HL-60/S4 treated with retinoic acid at 250 ng/mL for 4 days and 3 days (cell line): ENCODE measurements around the gene EPN1.
"Not testable (repeated sequence)": the region's sequence is repeated elsewhere in the genome, so short reads cannot be mapped to it uniquely, and the experiment has no call there.

ENCODE experiments used
- in situ Hi-C: fragments of 300-500 bp; cut with MboI; formaldehyde crosslinking; loops from 2 replicates; pipeline ENCODE4 v1.7.0; 2022; ENCODE audit warnings: low sequenced_read_pairs

The EPN1 gene

GRCh38 chr19:55716531-55716930 is 41.5 kb downstream of the EPN1 start:
- in situ Hi-C loops: no loop called here

- in situ Hi-C loops: no loop called here
Observed at GRCh38 chr19:55717251-55717650, 42.2 kb downstream of the EPN1 start.

GRCh38 chr19:55717879-55718711 is 43.1 kb downstream of the EPN1 start:
- in situ Hi-C loops: not testable (repeated sequence)

- in situ Hi-C loops: no loop called here
Observed at GRCh38 chr19:55720214-55720746, 45.3 kb downstream of the EPN1 start.

- in situ Hi-C loops: no loop called here
Observed at GRCh38 chr19:55720801-55721200, 45.8 kb downstream of the EPN1 start.

- in situ Hi-C loops: no loop called here
Observed at GRCh38 chr19:55723491-55723890, 48.5 kb downstream of the EPN1 start.

GRCh38 chr19:55730378-55730777 is 55.4 kb downstream of the EPN1 start:
- in situ Hi-C loops: not testable (repeated sequence)

GRCh38 chr19:55738302-55738701 is 63.3 kb downstream of the EPN1 start, which contains the start of gene NLRP9:
NLRP9 (minus strand) TSS chr19:55738402; CDS start chr19:55738374, 28 bp downstream.
- in situ Hi-C loops: no loop called here

- in situ Hi-C loops: no loop called here
Observed at GRCh38 chr19:55750715-55751114, 75.7 kb downstream of the EPN1 start.

- in situ Hi-C loops: no loop called here
Observed at GRCh38 chr19:55753401-55753800, 78.4 kb downstream of the EPN1 start.

- in situ Hi-C loops: not testable (repeated sequence)
Observed at GRCh38 chr19:55756808-55757207, 81.8 kb downstream of the EPN1 start.

- in situ Hi-C loops: not testable (repeated sequence)
Observed at GRCh38 chr19:55758797-55759196, 83.8 kb downstream of the EPN1 start, which contains the start of gene RFPL4A. RFPL4A (plus strand) TSS chr19:55759097; CDS start chr19:55761801, 2,704 bp downstream.
